Measurements from ENCODE around the gene ATG7. TPM values are rescaled to one million over a fixed set of nuclear protein-coding genes. Genes with fewer than 3 reads are reported as not detected.

The ATG7 gene
- total RNA-seq, 2 experiments from 2014 or later, result 31.0 to 33.1 TPM

DNA sequence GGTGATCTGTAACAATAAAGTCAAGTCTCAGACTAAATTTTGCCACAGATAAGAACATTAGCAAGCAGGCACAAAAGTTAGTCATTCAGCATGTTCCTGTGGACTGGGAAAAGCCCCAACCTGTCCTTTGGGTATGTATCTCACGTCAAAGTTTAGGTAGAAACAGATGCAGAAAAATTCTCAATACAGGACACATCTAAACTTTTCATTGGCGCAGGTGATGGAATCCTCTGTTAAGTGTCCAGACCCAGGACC is 120.6 kb downstream of the ATG7 start:
- TF ChIP-seq, protein P1, sequence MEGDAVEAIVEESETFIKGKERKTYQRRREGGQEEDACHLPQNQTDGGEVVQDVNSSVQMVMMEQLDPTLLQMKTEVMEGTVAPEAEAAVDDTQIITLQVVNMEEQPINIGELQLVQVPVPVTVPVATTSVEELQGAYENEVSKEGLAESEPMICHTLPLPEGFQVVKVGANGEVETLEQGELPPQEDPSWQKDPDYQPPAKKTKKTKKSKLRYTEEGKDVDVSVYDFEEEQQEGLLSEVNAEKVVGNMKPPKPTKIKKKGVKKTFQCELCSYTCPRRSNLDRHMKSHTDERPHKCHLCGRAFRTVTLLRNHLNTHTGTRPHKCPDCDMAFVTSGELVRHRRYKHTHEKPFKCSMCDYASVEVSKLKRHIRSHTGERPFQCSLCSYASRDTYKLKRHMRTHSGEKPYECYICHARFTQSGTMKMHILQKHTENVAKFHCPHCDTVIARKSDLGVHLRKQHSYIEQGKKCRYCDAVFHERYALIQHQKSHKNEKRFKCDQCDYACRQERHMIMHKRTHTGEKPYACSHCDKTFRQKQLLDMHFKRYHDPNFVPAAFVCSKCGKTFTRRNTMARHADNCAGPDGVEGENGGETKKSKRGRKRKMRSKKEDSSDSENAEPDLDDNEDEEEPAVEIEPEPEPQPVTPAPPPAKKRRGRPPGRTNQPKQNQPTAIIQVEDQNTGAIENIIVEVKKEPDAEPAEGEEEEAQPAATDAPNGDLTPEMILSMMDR (IDR thresholded peaks at IDR 0.05), result no peak
- no peak for DNase-seq
- Mint-ChIP-seq H3K9me3 (no peaks in the 10 kb centered on the region), H3K27me3 (no peaks in the 10 kb centered on the region), H3K4me3 (no peak overlapping the region), H3K36me3 (ENCODE audit: low read depth) (peaks cover 5% of the 10 kb centered on the region), H3K27ac (no peak overlapping the region), H3K4me1 (ENCODE audit: low read depth) (peaks cover 35% of the 10 kb centered on the region)
- intact Hi-C loops (cut with micrococcal nuclease), result no loop called here
- ChIA-PET POLR2A (no interaction called here), CTCF (interaction anchor here (3.5 kb wide), 1 partner anchor 13 kb away, joined by 18 read pairs; no protein-coding TSS in a partner anchor)
- ATAC-seq, result no peak

DNA sequence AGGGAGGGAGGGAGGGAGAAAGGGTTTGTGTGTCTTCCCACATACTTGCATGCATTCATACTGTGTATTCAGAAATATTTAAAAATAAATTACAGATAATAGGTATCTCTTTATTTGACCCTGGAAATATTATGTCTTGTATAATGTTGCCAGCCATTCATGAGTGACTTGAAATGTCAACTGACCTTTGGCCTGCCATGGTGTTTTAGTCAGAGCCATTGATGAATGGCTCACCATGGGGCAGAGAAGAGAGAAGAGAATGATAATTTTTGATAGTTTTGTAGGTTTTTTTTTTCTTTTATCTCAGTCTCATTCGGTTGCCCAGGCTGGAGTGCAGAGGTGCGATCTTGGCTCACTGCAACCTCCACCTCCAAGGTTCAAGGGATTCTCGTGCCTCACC is 121.2 kb downstream of the ATG7 start:
- DNase-seq (no peak), ATAC-seq (no peak)
- intact Hi-C loops (cut with micrococcal nuclease), result no loop called here
- Mint-ChIP-seq H3K4me3 (no peak overlapping the region), H3K36me3 (ENCODE audit: low read depth) (peaks cover 5% of the 10 kb centered on the region), H3K27ac (no peak overlapping the region), H3K4me1 (ENCODE audit: low read depth) (peaks cover 35% of the 10 kb centered on the region), H3K27me3 (no peaks in the 10 kb centered on the region), H3K9me3 (no peaks in the 10 kb centered on the region)
- ChIA-PET POLR2A (no interaction called here), CTCF (no interaction called here)
- TF ChIP-seq, protein P1 (IDR thresholded peaks at IDR 0.05), result no peak

GRCh38 chr3:11394392-11394791 is 122.2 kb downstream of the ATG7 start:
- ATAC-seq (no peak), DNase-seq (no peak)
- TF ChIP-seq, protein P1 (IDR thresholded peaks at IDR 0.05), result no peak
- Mint-ChIP-seq H3K4me1 (ENCODE audit: low read depth) (peaks cover 35% of the 10 kb centered on the region), H3K9me3 (no peaks in the 10 kb centered on the region), H3K4me3 (no peak overlapping the region), H3K36me3 (ENCODE audit: low read depth) (peaks cover 5% of the 10 kb centered on the region), H3K27me3 (no peaks in the 10 kb centered on the region), H3K27ac (no peak overlapping the region)
- POLR2A ChIA-PET, result no interaction called here
- intact Hi-C loops (cut with micrococcal nuclease), result no loop called here
- CTCF ChIA-PET, result interaction anchor here (0.9 to 1.0 kb wide), 2 partner anchors 15 to 257 kb away, joined by 3 read pairs; no protein-coding TSS in a partner anchor

DNA sequence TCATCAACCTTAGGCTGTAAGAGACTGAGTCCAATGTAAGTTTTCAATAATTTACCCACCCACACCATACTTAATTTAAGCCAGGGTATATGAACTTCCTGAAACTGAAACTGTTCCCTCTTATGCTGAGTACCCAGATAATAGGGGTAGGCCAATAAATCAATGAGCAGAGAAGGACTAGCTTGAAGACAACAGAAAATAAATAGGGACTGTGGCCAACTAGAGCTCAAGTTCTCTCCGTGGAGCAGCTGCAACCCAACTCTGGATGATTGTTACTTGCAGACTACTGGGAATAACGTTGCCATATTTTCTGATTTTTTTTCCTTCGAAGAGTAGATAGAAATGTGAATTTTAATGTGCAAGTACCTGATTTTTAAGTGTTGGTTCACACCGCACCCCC is 128.0 kb downstream of the ATG7 start:
- peaks cover 13% of the 10 kb centered on the region for H3K36me3 Mint-ChIP-seq (ENCODE audit: low read depth)
- ATAC-seq, result no peak
- CTCF ChIA-PET, result no interaction called here
- H3K4me1 Mint-ChIP-seq (ENCODE audit: low read depth), result no peaks in the 10 kb centered on the region
- H3K27ac Mint-ChIP-seq, result no peak overlapping the region
- intact Hi-C loops (cut with micrococcal nuclease), result no loop called here
- H3K27me3 Mint-ChIP-seq, result no peaks in the 10 kb centered on the region
- H3K4me3 Mint-ChIP-seq, result no peak overlapping the region
- DNase-seq, result no peak
- POLR2A ChIA-PET, result no interaction called here
- H3K9me3 Mint-ChIP-seq, result peaks cover 4% of the 10 kb centered on the region
- TF ChIP-seq, protein P1 (IDR thresholded peaks at IDR 0.05), result no peak

GRCh38 chr3:11401434-11401833 is 129.2 kb downstream of the ATG7 start:
- DNase-seq (no peak), ATAC-seq (no peak)
- Mint-ChIP-seq H3K27me3 (no peaks in the 10 kb centered on the region), H3K36me3 (ENCODE audit: low read depth) (peaks cover 21% of the 10 kb centered on the region), H3K9me3 (peaks cover 4% of the 10 kb centered on the region), H3K4me3 (no peak overlapping the region), H3K27ac (no peak overlapping the region), H3K4me1 (ENCODE audit: low read depth) (no peaks in the 10 kb centered on the region)
- intact Hi-C loops (cut with micrococcal nuclease), result no loop called here
- POLR2A ChIA-PET, result no interaction called here
- TF ChIP-seq, protein P1 (IDR thresholded peaks at IDR 0.05), result no peak
- CTCF ChIA-PET, result no interaction called here
